ENCODE data around the gene HIPK1. TPM values are rescaled to one million over a fixed set of nuclear protein-coding genes. Genes with fewer than 3 reads are reported as not detected.

HIPK1 gene
- total and polyA plus RNA-seq, 10 of the 15 experiments (the other 5 are each of a cell fraction or from before 2014, with no cell fraction given): 4.2 to 33.9 (median 11.4) TPM

DNA sequence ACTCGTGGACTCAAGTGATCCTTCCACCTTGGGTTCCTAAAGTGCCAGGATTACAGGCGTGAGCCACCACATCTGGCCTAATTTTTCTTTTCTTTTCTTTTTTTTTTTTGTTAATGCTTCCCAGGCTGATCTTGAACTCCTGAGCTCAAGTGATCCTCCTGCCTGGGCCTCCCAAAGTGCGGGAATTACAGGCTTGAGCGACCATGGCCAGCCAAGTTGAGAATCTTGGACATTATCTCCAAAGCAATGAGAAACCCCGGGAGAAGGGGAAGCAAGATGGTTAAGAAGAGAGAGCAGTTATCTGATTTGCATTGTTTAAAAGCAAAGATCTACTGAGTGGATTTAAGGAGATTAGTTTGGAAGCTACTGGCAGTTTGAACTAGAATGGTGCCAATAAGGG is 9.1 kb downstream of the HIPK1 start:
- H3K27ac ChIP-seq (ENCODE audit: control insufficient read depth, insufficient read depth): no peak overlapping the region
- ATAC-seq (no peak), DNase-seq (ENCODE audit: low read depth, low spot score) (no peak), FAIRE-seq (no peak)
- peaks cover 6 to 8% of the 10 kb centered on the region in 2 experiments; a peak in 3 of 4 replicates for H3K36me3 ChIP-seq (ENCODE audit: control insufficient read depth in 2 of 2, insufficient read depth in 2 of 2, low read length in 1 of 2)
- H3K4me2 ChIP-seq (ENCODE audit: control insufficient read depth, insufficient read depth): no peak overlapping the region
- WGBS (ENCODE audit: insufficient coverage, insufficient replicate concordance, low lambda C conversion rate, missing lambda C conversion rate): 85% methylated on average over 5 of the region's 5 CpGs
- POLR2A ChIA-PET: interaction anchor here (0.5 to 0.7 kb wide), 3 partner anchors 31 to 256 kb away, joined by 3 read pairs; no protein-coding TSS in a partner anchor
- intact Hi-C loops (cut with micrococcal nuclease; ENCODE audit: unreplicated experiment): no loop called here
- no peak for TF ChIP-seq BRCA1 (IDR thresholded peaks at IDR 0.05; ENCODE audit: low read depth, low read length)
- TF ChIP-seq, protein P1, sequence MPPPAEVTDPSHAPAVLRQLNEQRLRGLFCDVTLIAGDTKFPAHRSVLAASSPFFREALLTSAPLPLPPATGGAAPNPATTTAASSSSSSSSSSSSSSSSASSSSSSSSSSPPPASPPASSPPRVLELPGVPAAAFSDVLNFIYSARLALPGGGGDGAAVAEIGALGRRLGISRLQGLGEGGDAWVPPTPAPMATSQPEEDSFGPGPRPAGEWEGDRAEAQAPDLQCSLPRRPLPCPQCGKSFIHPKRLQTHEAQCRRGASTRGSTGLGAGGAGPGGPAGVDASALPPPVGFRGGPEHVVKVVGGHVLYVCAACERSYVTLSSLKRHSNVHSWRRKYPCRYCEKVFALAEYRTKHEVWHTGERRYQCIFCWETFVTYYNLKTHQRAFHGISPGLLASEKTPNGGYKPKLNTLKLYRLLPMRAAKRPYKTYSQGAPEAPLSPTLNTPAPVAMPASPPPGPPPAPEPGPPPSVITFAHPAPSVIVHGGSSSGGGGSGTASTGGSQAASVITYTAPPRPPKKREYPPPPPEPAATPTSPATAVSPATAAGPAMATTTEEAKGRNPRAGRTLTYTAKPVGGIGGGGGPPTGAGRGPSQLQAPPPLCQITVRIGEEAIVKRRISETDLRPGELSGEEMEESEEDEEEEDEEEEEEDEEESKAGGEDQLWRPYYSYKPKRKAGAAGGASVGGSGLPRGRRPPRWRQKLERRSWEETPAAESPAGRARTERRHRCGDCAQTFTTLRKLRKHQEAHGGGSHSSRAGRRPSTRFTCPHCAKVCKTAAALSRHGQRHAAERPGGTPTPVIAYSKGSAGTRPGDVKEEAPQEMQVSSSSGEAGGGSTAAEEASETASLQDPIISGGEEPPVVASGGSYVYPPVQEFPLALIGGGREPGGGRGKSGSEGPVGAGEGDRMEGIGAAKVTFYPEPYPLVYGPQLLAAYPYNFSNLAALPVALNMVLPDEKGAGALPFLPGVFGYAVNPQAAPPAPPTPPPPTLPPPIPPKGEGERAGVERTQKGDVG (CRISPR knock-in tag; IDR thresholded peaks at IDR 0.05): no peak
- TF ChIP-seq BMI1 (IDR thresholded peaks at IDR 0.05; ENCODE audit: borderline replicate concordance): no peak
- TF ChIP-seq CHD4 (IDR thresholded peaks at IDR 0.05): no peak
- TF ChIP-seq SIX5 (IDR thresholded peaks at IDR 0.05; ENCODE audit: low read depth, low read length, severe bottlenecking): no peak
- no peak for TF ChIP-seq SMARCA5 (IDR thresholded peaks at IDR 0.05)
- TF ChIP-seq, protein P2, sequence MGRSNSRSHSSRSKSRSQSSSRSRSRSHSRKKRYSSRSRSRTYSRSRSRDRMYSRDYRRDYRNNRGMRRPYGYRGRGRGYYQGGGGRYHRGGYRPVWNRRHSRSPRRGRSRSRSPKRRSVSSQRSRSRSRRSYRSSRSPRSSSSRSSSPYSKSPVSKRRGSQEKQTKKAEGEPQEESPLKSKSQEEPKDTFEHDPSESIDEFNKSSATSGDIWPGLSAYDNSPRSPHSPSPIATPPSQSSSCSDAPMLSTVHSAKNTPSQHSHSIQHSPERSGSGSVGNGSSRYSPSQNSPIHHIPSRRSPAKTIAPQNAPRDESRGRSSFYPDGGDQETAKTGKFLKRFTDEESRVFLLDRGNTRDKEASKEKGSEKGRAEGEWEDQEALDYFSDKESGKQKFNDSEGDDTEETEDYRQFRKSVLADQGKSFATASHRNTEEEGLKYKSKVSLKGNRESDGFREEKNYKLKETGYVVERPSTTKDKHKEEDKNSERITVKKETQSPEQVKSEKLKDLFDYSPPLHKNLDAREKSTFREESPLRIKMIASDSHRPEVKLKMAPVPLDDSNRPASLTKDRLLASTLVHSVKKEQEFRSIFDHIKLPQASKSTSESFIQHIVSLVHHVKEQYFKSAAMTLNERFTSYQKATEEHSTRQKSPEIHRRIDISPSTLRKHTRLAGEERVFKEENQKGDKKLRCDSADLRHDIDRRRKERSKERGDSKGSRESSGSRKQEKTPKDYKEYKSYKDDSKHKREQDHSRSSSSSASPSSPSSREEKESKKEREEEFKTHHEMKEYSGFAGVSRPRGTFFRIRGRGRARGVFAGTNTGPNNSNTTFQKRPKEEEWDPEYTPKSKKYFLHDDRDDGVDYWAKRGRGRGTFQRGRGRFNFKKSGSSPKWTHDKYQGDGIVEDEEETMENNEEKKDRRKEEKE (IDR thresholded peaks at IDR 0.05): no peak
- no peaks in the 10 kb centered on the region for H4K20me1 ChIP-seq (ENCODE audit: control insufficient read depth, insufficient read depth)
- SMC1A ChIA-PET (ENCODE audit: uncharacterized antibody, unreplicated experiment): interaction anchor here (0.6 to 11.9 kb wide), 5 partner anchors 9 to 164 kb away, joined by 3 to 99 read pairs (median 5); no protein-coding TSS in a partner anchor
- peaks cover 1% of the 10 kb centered on the region for H3K9me3 ChIP-seq (replicated peaks; ENCODE audit: control insufficient read depth, insufficient read depth, low read length)
- in situ Hi-C loops (cut with MboI): no loop called here
- no peak overlapping the region for H2AFZ ChIP-seq (ENCODE audit: control insufficient read depth, low read depth, low read length)
- H3K9ac ChIP-seq (ENCODE audit: control insufficient read depth, insufficient read depth, low read length): no peak overlapping the region
- no peaks in the 10 kb centered on the region for H3K27me3 ChIP-seq (replicated peaks in 1 of 2; ENCODE audit: control insufficient read depth in 2 of 2, insufficient read depth in 2 of 2, low read length in 1 of 2)
- peaks cover 70% of the 10 kb centered on the region for H3K79me2 ChIP-seq (ENCODE audit: control insufficient read depth, insufficient read depth, low read length)
- RAD21 ChIA-PET (ENCODE audit: unreplicated experiment): interaction anchor here (0.6 to 2.1 kb wide), 5 partner anchors 8 to 70 kb away, joined by 3 to 9 read pairs (median 3); no protein-coding TSS in a partner anchor
- H3K4me1 ChIP-seq (ENCODE audit: control insufficient read depth, insufficient read depth, low read length): peaks cover 17% of the 10 kb centered on the region
- H3K4me3 ChIP-seq: no peak overlapping the region
- CTCF ChIA-PET: interaction anchor here (0.9 to 5.3 kb wide), 3 partner anchors 7 to 345 kb away, joined by 3 to 36 read pairs (median 3); partner anchors contain the start of gene HIPK1
- no TSS peak for BruUV-seq (replicated peaks)

All from GM12878 (cell line).